CD4-positive, CD25-positive, alpha-beta regulatory T cell (primary cell): ENCODE data around the gene ZNF853. TPM values are rescaled to one million over a fixed set of nuclear protein-coding genes. Genes with fewer than 3 reads are reported as not detected.

ENCODE experiments used
- ATAC-seq, 2 donors: fragments of 150-1000 bp; cut with Tn5 transposase; one replicate each; pipeline ENCODE4 v1.10.0; 2021; ENCODE audit warnings: low read depth in 2 of 2, moderate number of reproducible peaks in 2 of 2, moderate library complexity in 1 of 2
- DNase-seq, 3 donors: peaks; one replicate each; pipeline versions ENCODE4 v3.0.0 to v3.0.0-alpha.2; 2012 to 2022; ENCODE audit warnings: mixed read lengths in 1 of 3
- H3K27ac ChIP-seq: one replicate; pipeline ENCODE4 v1.7.0; 2013; ENCODE audit warnings: mild to moderate bottlenecking, low read length; ENCODE audit not compliant: insufficient read depth, poor library complexity, severe bottlenecking
- H3K27me3 ChIP-seq: one replicate; pipeline ENCODE4 v1.7.0; 2013; ENCODE audit warnings: low read length; ENCODE audit not compliant: control insufficient read depth, insufficient read depth
- H3K36me3 ChIP-seq: one replicate; pipeline ENCODE4 v1.7.0; 2013; ENCODE audit warnings: mild to moderate bottlenecking, low read length, moderate library complexity; ENCODE audit not compliant: control insufficient read depth, insufficient read depth
- H3K4me1 ChIP-seq: 2 replicates; pipeline ENCODE4 v1.7.0; 2013; ENCODE audit warnings: mild to moderate bottlenecking, low read length; ENCODE audit not compliant: insufficient read depth, control insufficient read depth, poor library complexity, severe bottlenecking
- H3K4me3 ChIP-seq: one replicate; pipeline ENCODE4 v1.7.0; 2013; ENCODE audit warnings: low read depth, mild to moderate bottlenecking, low read length, moderate library complexity
- H3K9me3 ChIP-seq, 2 experiments: 1 replicate in 1 of 2; 2 replicates in 1 of 2; pipeline ENCODE4 v1.7.0; 2013; ENCODE audit warnings: low read length in 2 of 2, mild to moderate bottlenecking in 1 of 2, moderate library complexity in 1 of 2; ENCODE audit not compliant: control insufficient read depth in 2 of 2
- H3K27ac Mint-ChIP-seq, 3 donors: one replicate each; pipeline ENCODE4 v1.8.0; 2020 to 2022; ENCODE audit warnings: mild to moderate bottlenecking in 3 of 3, mixed read lengths in 3 of 3, moderate library complexity in 2 of 3
- H3K27me3 Mint-ChIP-seq: one replicate; pipeline ENCODE4 v1.8.0; 2022; ENCODE audit warnings: mild to moderate bottlenecking, mixed read lengths
- H3K36me3 Mint-ChIP-seq: one replicate; pipeline ENCODE4 v1.8.0; 2020; ENCODE audit warnings: mixed read lengths
- H3K4me1 Mint-ChIP-seq, 4 donors: one replicate each; pipeline ENCODE4 v1.8.0; 2020 to 2022; ENCODE audit warnings: mixed read lengths in 4 of 4, mild to moderate bottlenecking in 1 of 4
- H3K4me3 Mint-ChIP-seq, 4 donors: one replicate each; pipeline ENCODE4 v1.8.0; 2020 to 2022; ENCODE audit warnings: mild to moderate bottlenecking in 4 of 4, mixed read lengths in 4 of 4, moderate library complexity in 3 of 4
- H3K9me3 Mint-ChIP-seq, 7 donors: one replicate each; pipeline ENCODE4 v1.8.0; 2020 to 2022; ENCODE audit warnings: mixed read lengths in 7 of 7, mild to moderate bottlenecking in 3 of 7, moderate library complexity in 2 of 7
- polyA plus RNA-seq, 4 donors: library from polyadenylated mRNA; unstranded; fragments of 300-500 nt; fragmentation: Illumina TruSeq; gene quantifications; one replicate each; pipeline ENCODE4 v1.2.3, GENCODE V29; 2021
- total RNA-seq: library from RNA; stranded (reverse); gene quantifications from one replicate; pipeline ENCODE4 v1.2.3, GENCODE V29; 2022

ZNF853 gene
- total and polyA plus RNA-seq, 5 donors from 2014 or later = 0.26 to 1.3 (median 0.96) TPM

DNA sequence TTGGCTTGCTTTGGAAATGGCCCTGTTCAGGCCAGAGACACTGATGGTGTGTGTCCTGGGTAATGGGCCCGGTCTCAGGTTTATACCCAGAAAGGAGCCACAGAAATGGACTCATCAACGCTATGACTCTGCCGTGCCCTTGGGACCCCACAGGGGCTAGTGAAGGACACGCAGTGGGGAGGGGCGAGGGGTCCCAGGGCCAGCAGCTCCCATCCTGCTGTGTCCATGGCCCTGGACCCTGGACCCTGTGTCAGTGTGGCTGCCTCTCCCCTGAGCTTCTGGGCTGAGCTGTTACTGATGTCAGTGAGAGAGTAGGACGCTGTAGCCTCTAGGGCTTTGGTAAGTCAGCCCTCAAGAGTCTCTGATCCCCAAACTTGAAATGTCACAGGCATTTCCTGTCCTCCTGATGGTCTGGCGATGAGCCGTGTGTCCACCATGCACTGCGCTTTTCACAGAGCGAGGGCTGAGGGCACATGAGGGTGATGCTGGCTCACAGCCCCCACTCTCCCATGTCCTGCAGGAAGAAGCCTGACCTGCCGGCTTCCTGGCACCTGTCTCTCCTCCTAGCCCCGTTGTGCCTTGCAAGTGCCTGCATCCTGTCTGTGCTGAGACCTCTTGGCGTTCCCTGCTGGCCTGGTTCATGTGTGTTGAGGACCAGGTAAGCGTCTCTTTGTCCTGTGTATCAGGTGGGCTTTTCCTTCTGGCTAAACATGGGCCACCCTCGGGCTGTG, 26.1 kb downstream of the ZNF853 start:
- peak overlapping the region in 1 of 4 donors; percentile 59 for H3K4me3 Mint-ChIP-seq
- peaks cover 14% of the 10 kb centered on the region for H3K36me3 Mint-ChIP-seq

DNA sequence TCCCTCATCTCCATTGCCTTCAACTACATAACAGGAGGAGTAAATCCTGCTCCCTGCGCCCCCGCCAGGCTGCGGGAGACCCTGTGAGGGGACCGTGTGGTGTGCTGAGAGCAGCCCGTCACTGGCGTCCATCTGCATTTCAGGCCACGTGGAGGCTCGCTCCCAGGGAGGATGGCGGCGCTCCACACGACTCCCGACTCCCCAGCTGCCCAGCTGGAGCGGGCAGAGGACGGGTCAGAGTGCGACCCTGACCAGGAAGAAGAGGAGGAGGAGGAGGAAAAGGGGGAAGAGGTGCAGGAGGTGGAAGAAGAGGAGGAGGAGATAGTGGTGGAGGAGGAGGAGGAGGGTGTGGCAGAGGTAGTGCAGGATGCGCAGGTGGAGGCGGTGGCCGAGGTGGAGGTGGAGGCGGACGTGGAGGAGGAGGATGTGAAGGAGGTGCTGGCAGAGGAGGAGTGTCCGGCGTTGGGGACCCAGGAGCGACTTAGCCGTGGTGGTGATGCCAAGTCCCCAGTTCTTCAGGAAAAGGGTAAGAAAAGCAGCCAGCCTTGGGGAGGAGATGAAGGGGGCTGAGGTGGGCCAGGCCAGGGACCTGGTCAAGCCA, 26.9 kb downstream of the ZNF853 start:
- ATAC-seq (no peak), DNase-seq (no peak)
- H3K4me1 Mint-ChIP-seq = peaks cover 0 to 30% (median 22%) of the 10 kb centered on the region in 4 donors
- peaks cover 55% of the 10 kb centered on the region for H3K36me3 ChIP-seq
- H3K36me3 Mint-ChIP-seq = peaks cover 19% of the 10 kb centered on the region
- H3K4me3 ChIP-seq = no peak overlapping the region
- H3K27ac ChIP-seq = no peak overlapping the region
- peaks cover 23% of the 10 kb centered on the region for H3K4me1 ChIP-seq
- peak overlapping the region in 1 of 3 donors; percentile 14 for H3K27ac Mint-ChIP-seq
- no peaks in the 10 kb centered on the region for H3K9me3 ChIP-seq
- no peaks in the 10 kb centered on the region for H3K27me3 Mint-ChIP-seq
- H3K9me3 Mint-ChIP-seq = no peaks in the 10 kb centered on the region
- H3K4me3 Mint-ChIP-seq = no peak overlapping the region
- no peaks in the 10 kb centered on the region for H3K27me3 ChIP-seq

More for the DNA sequence above, 26.1 kb downstream of the ZNF853 start:
- H3K27ac Mint-ChIP-seq = peak overlapping the region in 1 of 3 donors; percentile 14
- Histone ChIP-seq H3K9me3 (no peaks in the 10 kb centered on the region), H3K27ac (no peak overlapping the region), H3K4me1 (peaks cover 23% of the 10 kb centered on the region), H3K36me3 (peaks cover 48% of the 10 kb centered on the region), H3K27me3 (no peaks in the 10 kb centered on the region), H3K4me3 (no peak overlapping the region)
- H3K9me3 Mint-ChIP-seq = no peaks in the 10 kb centered on the region
- DNase-seq (no peak), ATAC-seq (no peak)
- H3K4me1 Mint-ChIP-seq = peaks cover 0 to 30% (median 20%) of the 10 kb centered on the region in 4 donors
- H3K27me3 Mint-ChIP-seq = no peaks in the 10 kb centered on the region

DNA sequence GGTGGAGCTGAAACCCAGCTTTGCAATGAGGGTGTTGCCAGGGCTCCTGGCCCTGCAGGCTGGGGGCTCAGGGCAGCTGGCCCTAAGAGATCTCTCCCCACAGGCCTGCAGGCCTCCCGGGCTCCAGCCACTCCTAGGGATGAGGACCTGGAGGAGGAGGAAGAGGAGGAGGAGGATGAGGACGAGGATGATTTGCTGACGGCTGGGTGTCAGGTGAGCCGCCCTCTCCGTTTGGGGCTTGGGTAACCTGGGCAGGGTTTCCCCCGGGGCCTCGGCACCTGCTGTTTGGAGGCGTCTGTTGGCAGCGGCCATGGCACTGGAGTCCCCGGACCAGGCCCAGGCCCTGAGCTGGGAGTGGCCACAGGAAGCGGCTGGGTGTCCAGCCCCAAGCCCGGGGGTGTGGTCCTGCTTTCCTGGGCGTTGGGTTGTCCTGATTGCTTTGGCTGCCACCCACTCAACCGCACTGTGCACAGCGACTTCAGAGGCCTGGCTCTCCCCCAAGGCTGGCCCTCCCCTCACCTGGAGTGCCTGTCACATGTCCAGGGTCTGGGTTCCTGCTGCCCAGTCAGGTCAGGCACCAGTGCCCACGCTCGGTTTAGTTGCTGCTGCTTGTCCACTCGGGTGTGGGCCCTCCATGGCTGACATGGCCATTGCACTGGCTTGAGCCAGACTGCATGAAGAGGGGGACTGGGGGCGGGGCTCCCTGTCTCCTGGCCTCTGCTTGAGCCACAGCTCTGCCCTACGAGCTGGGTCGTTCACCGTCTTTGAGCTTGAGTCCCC, 27.6 kb downstream of the ZNF853 start:
- H3K27ac Mint-ChIP-seq = no peak overlapping the region
- peaks cover 19% of the 10 kb centered on the region for H3K36me3 Mint-ChIP-seq
- Histone ChIP-seq H3K4me3 (no peak overlapping the region), H3K9me3 (no peaks in the 10 kb centered on the region), H3K36me3 (peaks cover 62% of the 10 kb centered on the region), H3K4me1 (peaks cover 17% of the 10 kb centered on the region), H3K27me3 (no peaks in the 10 kb centered on the region), H3K27ac (no peak overlapping the region)
- no peak for ATAC-seq
- no peaks in the 10 kb centered on the region for H3K9me3 Mint-ChIP-seq
- no peak overlapping the region for H3K4me3 Mint-ChIP-seq
- peaks cover 0 to 27% (median 21%) of the 10 kb centered on the region in 4 donors for H3K4me1 Mint-ChIP-seq
- H3K27me3 Mint-ChIP-seq = no peaks in the 10 kb centered on the region
- DNase-seq = no peak

DNA sequence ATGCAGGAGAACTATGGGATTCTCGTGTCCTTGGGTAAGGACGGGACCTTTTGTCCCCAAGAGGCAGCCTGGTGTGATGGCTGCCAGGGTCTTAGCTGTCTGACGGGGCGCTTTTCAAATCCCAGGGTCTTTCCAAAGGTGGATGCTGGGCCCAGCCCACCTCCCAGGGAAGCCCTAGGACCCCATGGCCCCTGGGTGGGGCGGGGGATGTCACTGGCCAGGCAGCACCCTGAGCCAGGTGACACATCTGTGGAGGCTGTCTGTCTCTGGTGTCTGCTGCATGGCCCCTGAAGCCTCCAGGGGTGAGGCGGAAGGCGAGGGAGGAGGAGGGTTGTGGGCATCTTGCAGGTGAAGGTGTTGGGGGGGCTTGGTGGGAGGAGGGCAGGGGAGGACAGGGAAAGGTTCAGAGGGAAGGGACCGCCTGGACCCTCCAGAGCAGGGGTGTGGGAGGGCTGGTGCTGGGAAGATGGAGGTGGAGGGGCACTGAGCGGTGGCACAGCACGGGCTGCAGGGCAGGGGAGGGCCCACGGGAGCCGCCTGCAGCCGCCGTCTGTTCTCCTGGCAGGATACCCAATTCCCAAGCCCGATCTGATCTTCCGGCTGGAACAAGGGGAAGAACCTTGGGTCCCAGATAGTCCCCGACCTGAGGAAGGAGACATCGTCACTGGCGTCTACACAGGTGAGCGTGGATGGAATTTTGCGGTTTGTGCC, 28.7 kb downstream of the ZNF853 start:
- DNase-seq = no peak
- Mint-ChIP-seq H3K4me1 (peaks cover 0 to 17% (median 14%) of the 10 kb centered on the region in 4 donors), H3K9me3 (no peaks in the 10 kb centered on the region), H3K27me3 (no peaks in the 10 kb centered on the region), H3K4me3 (no peak overlapping the region), H3K27ac (no peak overlapping the region), H3K36me3 (peaks cover 14% of the 10 kb centered on the region)
- Histone ChIP-seq H3K4me1 (peaks cover 7% of the 10 kb centered on the region), H3K36me3 (peaks cover 65% of the 10 kb centered on the region), H3K9me3 (no peaks in the 10 kb centered on the region), H3K27me3 (no peaks in the 10 kb centered on the region), H3K27ac (no peak overlapping the region), H3K4me3 (no peak overlapping the region)
- ATAC-seq = no peak

- Mint-ChIP-seq H3K27ac (no peak overlapping the region), H3K36me3 (peaks cover 10% of the 10 kb centered on the region), H3K4me1 (peaks cover 0 to 11% (median 9%) of the 10 kb centered on the region in 4 donors), H3K9me3 (no peaks in the 10 kb centered on the region), H3K4me3 (no peak overlapping the region), H3K27me3 (no peaks in the 10 kb centered on the region)
- no peak for DNase-seq
- no peak for ATAC-seq
- H3K27ac ChIP-seq = no peak overlapping the region
- peaks cover 70% of the 10 kb centered on the region for H3K36me3 ChIP-seq
- H3K4me1 ChIP-seq = peaks cover 1% of the 10 kb centered on the region
- no peak overlapping the region for H3K4me3 ChIP-seq
- H3K9me3 ChIP-seq = no peaks in the 10 kb centered on the region
- H3K27me3 ChIP-seq = no peaks in the 10 kb centered on the region
Measured at GRCh38 chr7:6644728-6645127, 29.3 kb downstream of the ZNF853 start.

GRCh38 chr7:6646465-6646864, 31.1 kb downstream of the ZNF853 start:
- Mint-ChIP-seq H3K4me3 (no peak overlapping the region), H3K27me3 (no peaks in the 10 kb centered on the region), H3K27ac (no peak overlapping the region), H3K4me1 (peaks cover 0 to 5% (median 4%) of the 10 kb centered on the region in 4 donors), H3K9me3 (peaks cover 0 to 5% (median 0%) of the 10 kb centered on the region in 7 donors), H3K36me3 (peaks cover 19% of the 10 kb centered on the region)
- no peak for ATAC-seq
- Histone ChIP-seq H3K27ac (no peak overlapping the region), H3K4me3 (no peak overlapping the region), H3K9me3 (no peaks in the 10 kb centered on the region), H3K36me3 (peaks cover 70% of the 10 kb centered on the region), H3K27me3 (no peaks in the 10 kb centered on the region), H3K4me1 (no peaks in the 10 kb centered on the region)
- no peak for DNase-seq

DNA sequence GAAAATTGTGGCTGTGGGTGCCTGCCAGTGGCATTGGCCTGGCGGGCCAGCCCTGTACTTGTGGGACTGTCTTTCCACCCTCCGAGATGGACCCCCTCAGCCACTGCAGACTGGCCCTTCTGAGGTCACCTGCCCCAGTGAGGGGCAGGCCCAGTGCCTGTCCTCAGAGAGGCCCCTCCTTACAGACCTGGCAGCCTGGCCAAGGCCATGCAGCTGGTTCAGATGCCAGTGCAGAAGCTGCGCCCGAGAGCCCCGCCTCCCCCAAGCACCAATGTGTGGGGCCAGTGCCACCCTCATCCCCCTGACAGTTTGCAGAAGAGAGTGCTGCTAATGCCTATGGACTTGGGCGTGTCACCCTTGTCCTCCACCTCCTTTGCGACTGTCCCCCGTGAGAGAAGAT, 31.7 kb downstream of the ZNF853 start:
- no peaks in the 10 kb centered on the region for H3K27me3 Mint-ChIP-seq
- DNase-seq (no peak), ATAC-seq (no peak)
- peaks cover 71% of the 10 kb centered on the region for H3K36me3 ChIP-seq
- H3K9me3 Mint-ChIP-seq = peaks cover 0 to 5% (median 0%) of the 10 kb centered on the region in 7 donors
- peaks cover 0 to 4% (median under 1%) of the 10 kb centered on the region in 4 donors for H3K4me1 Mint-ChIP-seq
- H3K36me3 Mint-ChIP-seq = peaks cover 19% of the 10 kb centered on the region
- H3K4me1 ChIP-seq = no peaks in the 10 kb centered on the region
- no peak overlapping the region for H3K27ac ChIP-seq
- H3K4me3 ChIP-seq = no peak overlapping the region
- H3K27ac Mint-ChIP-seq = no peak overlapping the region
- H3K9me3 ChIP-seq = peaks cover 0 to 4% of the 10 kb centered on the region in 2 experiments
- H3K4me3 Mint-ChIP-seq = no peak overlapping the region
- no peaks in the 10 kb centered on the region for H3K27me3 ChIP-seq
